ENCODE data around the gene MCF2L2. TPM values are rescaled to one million over a fixed set of nuclear protein-coding genes. Genes with fewer than 3 reads are reported as not detected.
A peak's percentile ranks its signal among the peaks of the same experiment; 100 is the strongest.

The MCF2L2 gene
- total and polyA plus RNA-seq, 2 of the 13 experiments (the other 11 are each of a cell fraction or from before 2014, with no cell fraction given), result not detected

GRCh38 chr3:183265834-183266417 lies 162.5 kb downstream of the MCF2L2 start (continued):
- TF ChIP-seq ZBTB38 (CRISPR knock-in tag; IDR thresholded peaks at IDR 0.05) (no peak), TMF1 (CRISPR knock-in tag; IDR thresholded peaks at IDR 0.05; ENCODE audit: low read depth) (no peak), ZBTB44 (CRISPR knock-in tag; IDR thresholded peaks at IDR 0.05) (no peak), ARNT (IDR thresholded peaks at IDR 0.05) (no peak), HOXA7 (CRISPR knock-in tag; IDR thresholded peaks at IDR 0.05) (no peak), ZNF414 (CRISPR knock-in tag; IDR thresholded peaks at IDR 0.05) (no peak), CREB1 (IDR thresholded peaks at IDR 0.05) (no peak), CREB1 (CRISPR knock-in tag; IDR thresholded peaks at IDR 0.05) (0 out of 2 replicates have a peak, but pooled peaks have one; percentile 23), STAT6 (CRISPR knock-in tag; IDR thresholded peaks at IDR 0.05; ENCODE audit: borderline replicate concordance) (no peak), ZFP41 (CRISPR knock-in tag; IDR thresholded peaks at IDR 0.05; ENCODE audit: borderline replicate concordance) (no peak), ZNF652 (CRISPR knock-in tag; IDR thresholded peaks at IDR 0.05; ENCODE audit: borderline replicate concordance, low read depth) (no peak), NR2F2 (IDR thresholded peaks at IDR 0.05; ENCODE audit: borderline replicate concordance, low read depth) (no peak), EED (CRISPR knock-in tag; IDR thresholded peaks at IDR 0.05) (no peak), ZSCAN20 (CRISPR knock-in tag; IDR thresholded peaks at IDR 0.05; ENCODE audit: borderline replicate concordance) (no peak), GMEB2 (CRISPR knock-in tag; IDR thresholded peaks at IDR 0.05; ENCODE audit: low read depth) (no peak), ZNF383 (CRISPR knock-in tag; IDR thresholded peaks at IDR 0.05; ENCODE audit: borderline replicate concordance) (no peak), GFI1 (CRISPR knock-in tag; IDR thresholded peaks at IDR 0.05; ENCODE audit: borderline replicate concordance) (no peak), ZFP37 (CRISPR knock-in tag; IDR thresholded peaks at IDR 0.05; ENCODE audit: borderline replicate concordance) (no peak), TCF7 (IDR thresholded peaks at IDR 0.05; ENCODE audit: low read depth) (peak; percentile 67), PPARG (CRISPR knock-in tag; conservative IDR thresholded peaks at IDR 0.05) (no peak), FOSL2 (CRISPR knock-in tag; IDR thresholded peaks at IDR 0.05) (0 out of 2 replicates have a peak, but pooled peaks have one; percentile 18)
- TF ChIP-seq, protein P1, sequence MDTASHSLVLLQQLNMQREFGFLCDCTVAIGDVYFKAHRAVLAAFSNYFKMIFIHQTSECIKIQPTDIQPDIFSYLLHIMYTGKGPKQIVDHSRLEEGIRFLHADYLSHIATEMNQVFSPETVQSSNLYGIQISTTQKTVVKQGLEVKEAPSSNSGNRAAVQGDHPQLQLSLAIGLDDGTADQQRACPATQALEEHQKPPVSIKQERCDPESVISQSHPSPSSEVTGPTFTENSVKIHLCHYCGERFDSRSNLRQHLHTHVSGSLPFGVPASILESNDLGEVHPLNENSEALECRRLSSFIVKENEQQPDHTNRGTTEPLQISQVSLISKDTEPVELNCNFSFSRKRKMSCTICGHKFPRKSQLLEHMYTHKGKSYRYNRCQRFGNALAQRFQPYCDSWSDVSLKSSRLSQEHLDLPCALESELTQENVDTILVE (CRISPR knock-in tag; IDR thresholded peaks at IDR 0.05), result no peak

Measured in HepG2 (cell line).